Brain microvascular endothelial cell (primary cell): ENCODE measurements around the gene TFDP1.

Experiments
- DNase-seq: peaks from one replicate; pipeline ENCODE4 v3.0.0-alpha.2; 2020
- H3K27ac ChIP-seq: fragments of 250-450 bp; sonication (Bioruptor Pico); 2 replicates; pipeline ENCODE4 v1.5.1; 2020; ENCODE audit warnings: mild to moderate bottlenecking, moderate library complexity
- H3K27me3 ChIP-seq: fragments of 250-450 bp; sonication (Bioruptor Pico); replicated peaks from 2 replicates; pipeline ENCODE4 v1.5.1; 2020; ENCODE audit warnings: mild to moderate bottlenecking
- H3K36me3 ChIP-seq: fragments of 250-450 bp; sonication (Bioruptor Pico); replicated peaks from 2 replicates; pipeline ENCODE4 v1.5.1; 2020; ENCODE audit warnings: mild to moderate bottlenecking
- H3K4me3 ChIP-seq: 2 replicates; pipeline ENCODE4 v1.5.1; 2011; ENCODE audit warnings: low read depth, mild to moderate bottlenecking, control low read depth, low read length, moderate library complexity
- CTCF ChIP-seq: IDR thresholded peaks from 2 replicates; pipeline ENCODE4 v1.5.1; 2011; ENCODE audit warnings: low read depth, mild to moderate bottlenecking, moderate library complexity, low read length, control low read depth, inconsistent platforms; ENCODE audit errors: missing control alignments
- in situ Hi-C: cut with HindIII; loops from 2 replicates; pipeline ENCODE4 v1.10.0; 2017; ENCODE audit warnings: low sequenced_read_pairs, low pct_ligation_motif_present

Gene TFDP1

GRCh38 chr13:113547238-113547971 lies 37.1 kb upstream of the TFDP1 start:
- TF ChIP-seq CTCF: no peak
- in situ Hi-C loops: no loop called here
- no peak overlapping the region for H3K27ac ChIP-seq
- H3K4me3 ChIP-seq: no peak overlapping the region
- H3K36me3 ChIP-seq: peaks cover 35% of the 10 kb centered on the region
- H3K27me3 ChIP-seq: no peaks in the 10 kb centered on the region
- no peak for DNase-seq

GRCh38 chr13:113548171-113548641 lies 36.3 kb upstream of the TFDP1 start:
- DNase-seq: no peak
- no peak for TF ChIP-seq CTCF
- in situ Hi-C loops: no loop called here

GRCh38 chr13:113548778-113549621 lies 35.6 kb upstream of the TFDP1 start:
- Histone ChIP-seq H3K4me3 (no peak overlapping the region), H3K36me3 (peaks cover 35% of the 10 kb centered on the region), H3K27ac (no peak overlapping the region), H3K27me3 (no peaks in the 10 kb centered on the region)
- in situ Hi-C loops: no loop called here
- no peak for DNase-seq
- TF ChIP-seq CTCF: no peak

More at GRCh38 chr13:113548171-113548641, 36.3 kb upstream of the TFDP1 start:
- H3K27ac ChIP-seq: no peak overlapping the region
- no peak overlapping the region for H3K4me3 ChIP-seq
- H3K36me3 ChIP-seq: peaks cover 35% of the 10 kb centered on the region
- no peaks in the 10 kb centered on the region for H3K27me3 ChIP-seq

- no peak for DNase-seq
- in situ Hi-C loops: no loop called here
- peaks cover 25% of the 10 kb centered on the region for H3K36me3 ChIP-seq
These were observed 34.1 kb upstream of the TFDP1 start for GRCh38 chr13:113550453-113550852.

More at GRCh38 chr13:113550453-113550852, 34.1 kb upstream of the TFDP1 start:
- no peak for TF ChIP-seq CTCF
- Histone ChIP-seq H3K27ac (no peak overlapping the region), H3K4me3 (no peak overlapping the region), H3K27me3 (no peaks in the 10 kb centered on the region)
